Measurements from ENCODE around the gene ZNF296. TPM values are rescaled to one million over a fixed set of nuclear protein-coding genes. Genes with fewer than 3 reads are reported as not detected.

The ZNF296 gene
- total and polyA plus RNA-seq, 2 of the 13 experiments (the other 11 are each of a cell fraction or from before 2014, with no cell fraction given), result 0.26 to 0.62 TPM

DNA sequence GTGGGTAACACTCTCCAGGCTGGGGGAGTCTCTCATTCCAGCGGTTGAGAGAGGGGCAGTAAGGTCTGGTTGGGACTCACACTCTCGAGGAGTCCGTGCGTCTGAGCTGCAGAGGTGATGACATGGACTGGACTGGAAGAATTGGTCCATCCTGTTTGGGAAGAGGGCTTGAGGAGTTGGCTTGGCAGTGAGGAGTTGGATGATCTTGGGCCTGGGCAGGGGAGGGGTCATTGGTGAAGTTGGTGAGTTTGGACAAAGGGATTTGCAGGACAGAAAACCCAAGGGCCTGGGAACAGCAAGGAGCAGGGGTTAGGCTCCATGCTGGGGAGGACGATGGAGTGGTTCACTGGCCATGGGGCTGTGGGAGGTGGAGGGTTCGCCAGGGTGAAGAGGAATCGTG is 20.4 kb upstream of the ZNF296 start:
- H3K4me2 ChIP-seq (ENCODE audit: low read depth, low read length), result peak overlapping the region; percentile 85
- ChIA-PET POLR2A (interaction anchor here (1.9 to 2.8 kb wide), 2 partner anchors 17 to 51 kb away, joined by 4 to 13 read pairs; partner anchors contain the start of gene GEMIN7), CTCF (ENCODE audit: low intra/inter-chr PET ratio, low total read pairs) (no interaction called here)
- peaks cover 85% of the 10 kb centered on the region for H3K79me2 ChIP-seq (ENCODE audit: insufficient read depth, low read length)
- no peak overlapping the region for H2AFZ ChIP-seq (ENCODE audit: low read length)
- H3K9me3 ChIP-seq (ENCODE audit: low read length), result no peaks in the 10 kb centered on the region
- no peak overlapping the region for H3K9ac ChIP-seq (ENCODE audit: insufficient read depth, low read depth, low read length)
- no peak for DNase-seq (ENCODE audit: low spot score)
- no peak for ATAC-seq
- 90% methylated on average over 7 of the region's 7 CpGs for WGBS (ENCODE audit: low lambda C conversion rate)
- no peak for FAIRE-seq
- TF ChIP-seq ZNF780A (CRISPR knock-in tag; IDR thresholded peaks at IDR 0.05), result no peak
- peak; percentile 21; the same call in 1 of the 2 replicates for TF ChIP-seq ZNF263 (CRISPR knock-in tag; IDR thresholded peaks at IDR 0.05)
- TF ChIP-seq RXRB (CRISPR knock-in tag; IDR thresholded peaks at IDR 0.05; ENCODE audit: borderline replicate concordance), result no peak
- no peak for TF ChIP-seq ZBTB42 (CRISPR knock-in tag; IDR thresholded peaks at IDR 0.05)
- H3K4me1 ChIP-seq (ENCODE audit: insufficient read depth, low read length), result peaks cover 85% of the 10 kb centered on the region
- H3K36me3 ChIP-seq (replicated peaks in 1 of 2; ENCODE audit: control insufficient read depth in 1 of 2, insufficient read depth in 2 of 2, low read length in 2 of 2), result peaks cover 0 to 8% of the 10 kb centered on the region in 2 experiments; a peak in 3 of 5 replicates
- peak overlapping the region; percentile 74 for H3K27ac ChIP-seq (ENCODE audit: extremely low read length, insufficient read depth, low read length)
- peak overlapping the region in 1 of 3 experiments; percentile 58; a peak in 1 of 6 replicates for H3K4me3 ChIP-seq (replicated peaks in 1 of 3; ENCODE audit: insufficient read depth in 1 of 3, low read depth in 2 of 3, low read length in 3 of 3)
- no peaks in the 10 kb centered on the region; a peak in 1 of 5 replicates for H3K27me3 ChIP-seq (ENCODE audit: control insufficient read depth in 1 of 2, insufficient read depth in 2 of 2, low read length in 2 of 2)
- in situ Hi-C loops (cut with HindIII; ENCODE audit: extremely low pct_ligation_motif_present, low pct_unique_long_range_greater_than_20kb) (no loop called here), intact Hi-C loops (cut with micrococcal nuclease; ENCODE audit: unreplicated experiment) (no loop called here)
- BruUV-seq (replicated peaks), result no TSS peak
- peaks cover 7% of the 10 kb centered on the region for H4K20me1 ChIP-seq (ENCODE audit: insufficient read depth, low read length)

DNA sequence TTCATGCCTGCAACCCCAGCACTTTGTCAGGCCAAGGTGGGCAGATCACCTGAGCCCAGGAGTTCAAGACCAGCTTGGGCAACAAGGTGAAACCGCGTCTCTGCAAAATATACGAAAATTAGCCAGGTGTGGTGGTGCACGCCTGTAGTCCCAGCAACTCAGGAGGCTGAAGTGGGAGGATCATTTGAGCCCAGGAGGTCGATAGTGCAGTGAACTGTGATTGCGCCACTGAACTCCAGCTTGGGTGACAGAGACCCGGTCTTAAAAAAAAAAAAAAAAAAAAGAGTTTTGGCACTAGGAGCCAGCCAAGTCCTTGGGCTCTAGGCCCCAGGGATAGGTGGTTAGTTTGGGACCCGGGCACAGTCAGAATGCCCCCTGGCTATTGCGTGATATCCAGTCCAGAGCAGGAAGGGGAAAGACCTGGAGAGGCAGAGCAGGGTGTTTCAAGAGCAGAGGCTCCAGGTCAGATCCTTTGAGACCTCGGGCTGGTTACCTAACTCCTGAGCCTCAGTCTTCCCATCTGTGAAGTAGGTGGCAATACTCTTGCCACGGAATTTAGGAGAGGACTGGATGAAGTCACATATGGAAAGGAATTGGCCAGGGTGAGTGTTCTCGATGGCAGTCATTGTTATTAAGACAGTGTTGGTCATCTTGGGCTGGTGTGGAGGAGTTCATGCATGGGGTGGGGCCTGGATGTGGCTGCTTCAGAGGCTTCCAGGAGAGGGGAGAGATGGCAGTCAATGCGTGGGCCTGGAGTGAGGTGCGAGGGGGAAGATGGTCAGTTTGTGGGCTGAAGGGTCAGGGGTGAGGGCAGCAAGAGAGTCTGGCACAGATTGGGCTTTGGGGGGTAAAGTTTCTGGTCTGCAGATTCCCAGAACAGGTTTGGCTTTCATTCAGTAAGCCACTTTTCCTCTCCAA is 19.5 kb upstream of the ZNF296 start:
- FAIRE-seq (no peak), DNase-seq (ENCODE audit: low spot score) (no peak), ATAC-seq (no peak)
- peak overlapping the region; percentile 74 for H3K27ac ChIP-seq (ENCODE audit: extremely low read length, insufficient read depth, low read length)
- peaks cover 7% of the 10 kb centered on the region for H4K20me1 ChIP-seq (ENCODE audit: insufficient read depth, low read length)
- H3K79me2 ChIP-seq (ENCODE audit: insufficient read depth, low read length), result peaks cover 76% of the 10 kb centered on the region
- no TSS peak for BruUV-seq (replicated peaks)
- H3K27me3 ChIP-seq (ENCODE audit: control insufficient read depth in 1 of 2, insufficient read depth in 2 of 2, low read length in 2 of 2), result no peaks in the 10 kb centered on the region; a peak in 1 of 5 replicates
- intact Hi-C loops (cut with micrococcal nuclease; ENCODE audit: unreplicated experiment), result no loop called here
- no peaks in the 10 kb centered on the region for H3K9me3 ChIP-seq (ENCODE audit: low read length)
- 87% methylated on average over 14 of the region's 14 CpGs for WGBS (ENCODE audit: low lambda C conversion rate)
- ChIA-PET CTCF (ENCODE audit: low intra/inter-chr PET ratio, low total read pairs) (no interaction called here), POLR2A (interaction anchor here (0.6 to 1.5 kb wide), 2 partner anchors 8 to 50 kb away, joined by 3 to 4 read pairs; no protein-coding TSS in a partner anchor)
- no peak overlapping the region for H3K4me3 ChIP-seq (replicated peaks in 1 of 3; ENCODE audit: insufficient read depth in 1 of 3, low read depth in 2 of 3, low read length in 3 of 3)
- peaks cover 76% of the 10 kb centered on the region for H3K4me1 ChIP-seq (ENCODE audit: insufficient read depth, low read length)
- in situ Hi-C loops (cut with HindIII; ENCODE audit: extremely low pct_ligation_motif_present, low pct_unique_long_range_greater_than_20kb), result no loop called here
- H3K9ac ChIP-seq (ENCODE audit: insufficient read depth, low read depth, low read length), result no peak overlapping the region
- H3K4me2 ChIP-seq (ENCODE audit: low read depth, low read length), result peak overlapping the region; percentile 85
- no peak overlapping the region for H2AFZ ChIP-seq (ENCODE audit: low read length)
- peaks cover 1 to 17% of the 10 kb centered on the region in 2 experiments; a peak in 4 of 5 replicates for H3K36me3 ChIP-seq (replicated peaks in 1 of 2; ENCODE audit: control insufficient read depth in 1 of 2, insufficient read depth in 2 of 2, low read length in 2 of 2)
- TF ChIP-seq, protein P1, sequence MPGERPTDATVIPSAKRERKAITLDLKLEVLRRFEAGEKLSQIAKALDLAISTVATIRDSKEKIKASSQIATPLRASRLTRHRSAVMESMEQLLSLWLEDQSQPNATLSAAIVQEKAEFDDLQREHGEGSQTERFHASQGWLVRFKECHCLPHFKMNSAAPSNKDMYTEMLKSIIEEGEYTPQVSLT (CRISPR knock-in tag; IDR thresholded peaks at IDR 0.05; ENCODE audit: borderline replicate concordance, low read depth), result no peak
- TF ChIP-seq, protein P2, sequence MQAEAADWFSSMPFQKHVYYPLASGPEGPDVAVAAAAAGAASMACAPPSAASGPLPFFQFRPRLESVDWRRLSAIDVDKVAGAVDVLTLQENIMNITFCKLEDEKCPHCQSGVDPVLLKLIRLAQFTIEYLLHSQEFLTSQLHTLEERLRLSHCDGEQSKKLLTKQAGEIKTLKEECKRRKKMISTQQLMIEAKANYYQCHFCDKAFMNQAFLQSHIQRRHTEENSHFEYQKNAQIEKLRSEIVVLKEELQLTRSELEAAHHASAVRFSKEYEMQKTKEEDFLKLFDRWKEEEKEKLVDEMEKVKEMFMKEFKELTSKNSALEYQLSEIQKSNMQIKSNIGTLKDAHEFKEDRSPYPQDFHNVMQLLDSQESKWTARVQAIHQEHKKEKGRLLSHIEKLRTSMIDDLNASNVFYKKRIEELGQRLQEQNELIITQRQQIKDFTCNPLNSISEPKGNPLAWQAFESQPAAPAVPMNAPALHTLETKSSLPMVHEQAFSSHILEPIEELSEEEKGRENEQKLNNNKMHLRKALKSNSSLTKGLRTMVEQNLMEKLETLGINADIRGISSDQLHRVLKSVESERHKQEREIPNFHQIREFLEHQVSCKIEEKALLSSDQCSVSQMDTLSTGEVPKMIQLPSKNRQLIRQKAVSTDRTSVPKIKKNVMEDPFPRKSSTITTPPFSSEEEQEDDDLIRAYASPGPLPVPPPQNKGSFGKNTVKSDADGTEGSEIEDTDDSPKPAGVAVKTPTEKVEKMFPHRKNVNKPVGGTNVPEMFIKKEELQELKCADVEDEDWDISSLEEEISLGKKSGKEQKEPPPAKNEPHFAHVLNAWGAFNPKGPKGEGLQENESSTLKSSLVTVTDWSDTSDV (CRISPR knock-in tag; IDR thresholded peaks at IDR 0.05), result no peak
- TF ChIP-seq ZNF629 (CRISPR knock-in tag; conservative IDR thresholded peaks at IDR 0.05) (peak; percentile 97), NCOR1 (IDR thresholded peaks at IDR 0.05; ENCODE audit: borderline replicate concordance, low read length) (0 out of 2 replicates have a peak, but pooled peaks have one; percentile 11), RNF2 (conservative IDR thresholded peaks at IDR 0.05; ENCODE audit: low read depth) (no peak), ADNP (CRISPR knock-in tag; IDR thresholded peaks at IDR 0.05) (peak; percentile 54; the same call in 1 of the 2 replicates), KDM1A (CRISPR knock-in tag; IDR thresholded peaks at IDR 0.05) (0 out of 2 replicates have a peak, but pooled peaks have one; percentile 13)
- TF ChIP-seq, protein P3, sequence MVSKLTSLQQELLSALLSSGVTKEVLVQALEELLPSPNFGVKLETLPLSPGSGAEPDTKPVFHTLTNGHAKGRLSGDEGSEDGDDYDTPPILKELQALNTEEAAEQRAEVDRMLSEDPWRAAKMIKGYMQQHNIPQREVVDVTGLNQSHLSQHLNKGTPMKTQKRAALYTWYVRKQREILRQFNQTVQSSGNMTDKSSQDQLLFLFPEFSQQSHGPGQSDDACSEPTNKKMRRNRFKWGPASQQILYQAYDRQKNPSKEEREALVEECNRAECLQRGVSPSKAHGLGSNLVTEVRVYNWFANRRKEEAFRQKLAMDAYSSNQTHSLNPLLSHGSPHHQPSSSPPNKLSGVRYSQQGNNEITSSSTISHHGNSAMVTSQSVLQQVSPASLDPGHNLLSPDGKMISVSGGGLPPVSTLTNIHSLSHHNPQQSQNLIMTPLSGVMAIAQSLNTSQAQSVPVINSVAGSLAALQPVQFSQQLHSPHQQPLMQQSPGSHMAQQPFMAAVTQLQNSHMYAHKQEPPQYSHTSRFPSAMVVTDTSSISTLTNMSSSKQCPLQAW (CRISPR knock-in tag; IDR thresholded peaks at IDR 0.05), result no peak
